ENCODE results near the gene ABCC10. TPM values are rescaled to one million over a fixed set of nuclear protein-coding genes. Genes with fewer than 3 reads are reported as not detected.

ABCC10 gene
- polyA plus RNA-seq, 3 donors = 7.6 to 32.8 (median 10.2) TPM

- Histone ChIP-seq H3K36me3 (replicated peaks in 1 of 2; ENCODE audit: control insufficient read depth in 1 of 2, insufficient read depth in 2 of 2, low read length in 2 of 2) (peaks cover 21 to 33% of the 10 kb centered on the region in 2 donors), H3K4me3 (replicated peaks in 1 of 3; ENCODE audit: low read depth in 2 of 3, low read length in 3 of 3) (peak overlapping the region in 1 of 3 experiments; percentile 88), H3K9me3 (replicated peaks in 1 of 2; ENCODE audit: control insufficient read depth in 1 of 2, insufficient read depth in 1 of 2, low read length in 2 of 2) (no peaks in the 10 kb centered on the region), H3K4me2 (replicated peaks; ENCODE audit: extremely low read depth, low read length, poor library complexity, severe bottlenecking) (peak overlapping the region; percentile 82), H3K27ac (ENCODE audit: low read depth in 1 of 2, low read length in 2 of 2) (peak overlapping the region in 1 of 2 donors; percentile 93), H4K20me1 (ENCODE audit: insufficient read depth, low read length) (peaks cover 12% of the 10 kb centered on the region), H3K9ac (ENCODE audit: insufficient read depth, low read length, poor library complexity, severe bottlenecking) (peak overlapping the region; percentile 87), H3K27me3 (ENCODE audit: control insufficient read depth in 2 of 2, insufficient read depth in 2 of 2, low read length in 2 of 2) (peaks cover 0 to 2% of the 10 kb centered on the region in 2 donors), H3K4me1 (ENCODE audit: control insufficient read depth in 1 of 2, insufficient read depth in 2 of 2, low read length in 2 of 2) (peaks cover 16 to 21% of the 10 kb centered on the region in 2 donors), H2AFZ (ENCODE audit: insufficient read depth, low read depth, low read length, poor library complexity, severe bottlenecking) (peak overlapping the region; percentile 93), H3K79me2 (ENCODE audit: insufficient read depth, low read length) (peaks cover 23% of the 10 kb centered on the region)
- WGBS (ENCODE audit: insufficient coverage) = no CpG with 5 or more reads among the region's 3 CpGs
- peak overlapping the region; percentile 92 to 95 for H3K4me3 Mint-ChIP-seq
- H3K4me1 Mint-ChIP-seq = peaks cover 18% of the 10 kb centered on the region
- H3K27ac Mint-ChIP-seq = peak overlapping the region in 5 of 7 donors; percentile 18 to 68 (median 53)
- intact Hi-C loops (cut with micrococcal nuclease) = loop anchor here (5.0 kb wide), 1 partner anchor 62 kb away; the partner anchor contains the start of gene ZNF318 (in 2 of the 2)
- peaks cover 0 to 4% (median 0%) of the 10 kb centered on the region in 7 donors for H3K9me3 Mint-ChIP-seq
- peaks cover 0 to 5% (median 0%) of the 10 kb centered on the region in 3 donors for H3K27me3 Mint-ChIP-seq (ENCODE audit: low read depth in 3 of 3)
- DNase-seq = no peak
- H3K36me3 Mint-ChIP-seq = peaks cover 17 to 34% of the 10 kb centered on the region in 2 donors
- no peak for TF ChIP-seq CTCF (IDR thresholded peaks at IDR 0.05)
These were observed 1.5 kb downstream of the ABCC10 start for GRCh38 chr6:43428874-43429273.

DNA sequence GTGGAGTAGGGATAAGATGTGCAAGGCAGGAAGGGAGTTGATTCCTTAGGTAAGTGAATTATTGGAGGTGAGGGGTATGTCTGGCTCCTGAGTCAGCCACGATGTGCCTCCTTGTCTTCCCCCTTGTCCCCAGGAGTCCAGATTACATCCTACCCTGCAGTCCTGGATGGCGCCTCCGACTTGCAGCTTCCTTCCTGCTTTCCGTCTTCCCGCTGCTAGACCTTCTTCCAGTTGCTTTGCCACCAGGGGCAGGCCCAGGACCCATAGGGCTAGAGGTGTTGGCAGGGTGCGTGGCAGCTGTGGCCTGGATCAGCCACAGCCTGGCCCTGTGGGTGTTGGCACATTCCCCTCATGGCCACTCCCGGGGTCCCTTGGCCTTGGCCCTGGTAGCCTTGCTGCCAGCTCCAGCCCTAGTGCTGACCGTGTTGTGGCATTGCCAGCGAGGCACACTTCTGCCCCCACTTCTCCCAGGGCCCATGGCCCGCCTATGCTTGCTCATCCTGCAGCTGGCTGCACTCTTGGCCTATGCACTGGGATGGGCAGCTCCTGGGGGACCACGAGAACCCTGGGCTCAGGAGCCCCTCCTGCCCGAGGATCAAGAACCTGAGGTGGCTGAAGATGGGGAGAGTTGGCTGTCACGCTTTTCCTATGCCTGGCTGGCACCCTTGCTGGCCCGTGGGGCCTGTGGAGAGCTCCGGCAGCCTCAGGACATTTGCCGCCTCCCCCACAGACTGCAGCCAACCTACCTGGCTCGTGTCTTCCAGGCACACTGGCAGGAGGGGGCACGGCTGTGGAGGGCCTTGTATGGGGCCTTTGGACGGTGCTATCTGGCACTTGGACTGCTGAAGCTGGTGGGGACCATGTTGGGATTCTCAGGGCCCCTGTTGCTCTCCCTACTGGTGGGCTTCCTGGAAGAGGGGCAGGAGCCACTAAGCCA lies 4.9 kb downstream of the ABCC10 start:
- Histone ChIP-seq H3K27ac (ENCODE audit: low read depth in 1 of 2, low read length in 2 of 2) (no peak overlapping the region), H3K4me2 (replicated peaks; ENCODE audit: extremely low read depth, low read length, poor library complexity, severe bottlenecking) (no peak overlapping the region), H3K9ac (ENCODE audit: insufficient read depth, low read length, poor library complexity, severe bottlenecking) (no peak overlapping the region), H2AFZ (ENCODE audit: insufficient read depth, low read depth, low read length, poor library complexity, severe bottlenecking) (no peak overlapping the region), H4K20me1 (ENCODE audit: insufficient read depth, low read length) (peaks cover 13% of the 10 kb centered on the region), H3K9me3 (replicated peaks in 1 of 2; ENCODE audit: control insufficient read depth in 1 of 2, insufficient read depth in 1 of 2, low read length in 2 of 2) (no peaks in the 10 kb centered on the region), H3K36me3 (replicated peaks in 1 of 2; ENCODE audit: control insufficient read depth in 1 of 2, insufficient read depth in 2 of 2, low read length in 2 of 2) (peaks cover 43 to 65% of the 10 kb centered on the region in 2 donors), H3K79me2 (ENCODE audit: insufficient read depth, low read length) (peaks cover 23% of the 10 kb centered on the region), H3K27me3 (ENCODE audit: control insufficient read depth in 2 of 2, insufficient read depth in 2 of 2, low read length in 2 of 2) (no peaks in the 10 kb centered on the region), H3K4me3 (replicated peaks in 1 of 3; ENCODE audit: low read depth in 2 of 3, low read length in 3 of 3) (no peak overlapping the region), H3K4me1 (ENCODE audit: control insufficient read depth in 1 of 2, insufficient read depth in 2 of 2, low read length in 2 of 2) (peaks cover 13 to 14% of the 10 kb centered on the region in 2 donors)
- no peak for TF ChIP-seq CTCF (IDR thresholded peaks at IDR 0.05)
- WGBS (ENCODE audit: insufficient coverage) = 92% methylated on average over 13 of the region's 19 CpGs
- H3K9me3 Mint-ChIP-seq = no peaks in the 10 kb centered on the region
- H3K36me3 Mint-ChIP-seq = peaks cover 33 to 58% of the 10 kb centered on the region in 2 donors
- peak overlapping the region in 3 of 7 donors; percentile 9 to 46 (median 21) for H3K27ac Mint-ChIP-seq
- no peak for DNase-seq
- H3K4me3 Mint-ChIP-seq = no peak overlapping the region
- intact Hi-C loops (cut with micrococcal nuclease) = no loop called here
- peaks cover 0 to 2% (median 0%) of the 10 kb centered on the region in 3 donors for H3K27me3 Mint-ChIP-seq (ENCODE audit: low read depth in 3 of 3)
- peaks cover 14% of the 10 kb centered on the region for H3K4me1 Mint-ChIP-seq
